ENCODE data around the gene KRT33B. TPM values are rescaled to one million over a fixed set of nuclear protein-coding genes. Genes with fewer than 3 reads are reported as not detected.

KRT33B gene
- total and polyA plus RNA-seq, 2 of the 4 experiments (the other 2 are of a cell fraction): 0.18 to 0.22 TPM

GRCh38 chr17:41333836-41334235 lies 35.8 kb downstream of the KRT33B start:
- CTCF ChIA-PET: no interaction called here
- intact Hi-C loops (cut with micrococcal nuclease): no loop called here

More at GRCh38 chr17:41333836-41334235, 35.8 kb downstream of the KRT33B start:
- Histone ChIP-seq H4K91ac (ENCODE audit: insufficient read depth, low read depth, low read length) (no peak overlapping the region; the same call in 1 of the 2 replicates), H3K4me3 (ENCODE audit: insufficient read depth, low read depth, low read length) (no peak overlapping the region), H3K79me1 (ENCODE audit: low read depth in 1 of 2, low read length in 2 of 2) (no peaks in the 10 kb centered on the region), H3K56ac (ENCODE audit: extremely low read depth, insufficient read depth, low read length) (no peak overlapping the region), H4K20me1 (ENCODE audit: insufficient read depth, low read length) (no peaks in the 10 kb centered on the region), H4K8ac (ENCODE audit: low read depth in 2 of 2, low read length in 2 of 2) (no peak overlapping the region), H3K9ac (ENCODE audit: low read depth, low read length) (no peak overlapping the region), H2BK5ac (ENCODE audit: low read depth, low read length, poor library complexity, severe bottlenecking) (no peak overlapping the region), H2AK5ac (ENCODE audit: low read depth, low read length) (no peak overlapping the region), H3K36me3 (ENCODE audit: control insufficient read depth, insufficient read depth, low read length) (no peaks in the 10 kb centered on the region), H3K4me2 (ENCODE audit: low read depth, low read length) (no peak overlapping the region), H3K23ac (ENCODE audit: low read depth, low read length) (no peak overlapping the region), H3K4me1 (ENCODE audit: control insufficient read depth, insufficient read depth, low read length) (peaks cover 1% of the 10 kb centered on the region), H2BK20ac (ENCODE audit: low read depth, low read length) (no peak overlapping the region), H3K27me3 (ENCODE audit: control insufficient read depth, insufficient read depth, low read length) (peaks cover 3% of the 10 kb centered on the region), H3K27ac (ENCODE audit: insufficient read depth, low read length) (no peak overlapping the region), H2BK15ac (ENCODE audit: low read depth, low read length) (no peak overlapping the region; the same call in 2 of the 3 replicates), H3K9me3 (ENCODE audit: control insufficient read depth, insufficient read depth, low read length) (no peaks in the 10 kb centered on the region), H3K14ac (replicated peaks; ENCODE audit: low read depth, low read length) (no peak overlapping the region), H4K5ac (ENCODE audit: low read depth, low read length) (no peak overlapping the region), H3K18ac (ENCODE audit: low read depth, low read length) (no peak overlapping the region), H3K4ac (ENCODE audit: low read depth, low read length) (no peak overlapping the region), H2AFZ (replicated peaks; ENCODE audit: low read length, poor library complexity) (no peak overlapping the region), H2BK120ac (ENCODE audit: low read depth, low read length) (no peak overlapping the region), H2AK9ac (replicated peaks; ENCODE audit: low read depth, low read length, poor library complexity) (no peak overlapping the region), H3K9me1 (ENCODE audit: insufficient read depth, low read length) (peaks cover 3% of the 10 kb centered on the region; the same call in 1 of the 2 replicates)
- dilution Hi-C loops (cut with HindIII; ENCODE audit: low sequenced_read_pairs, unreplicated experiment): no loop called here
- TF ChIP-seq NFE2L2 (IDR thresholded peaks at IDR 0.05; ENCODE audit: low read depth, low read length) (no peak), BHLHE40 (IDR thresholded peaks at IDR 0.05; ENCODE audit: low read depth, low read length) (no peak), RFX5 (IDR thresholded peaks at IDR 0.05; ENCODE audit: low read depth, low read length) (no peak), RCOR1 (IDR thresholded peaks at IDR 0.05; ENCODE audit: insufficient replicate concordance, low read length) (no peak), RAD21 (IDR thresholded peaks at IDR 0.05; ENCODE audit: low read length) (no peak), MAFK (IDR thresholded peaks at IDR 0.05; ENCODE audit: low read depth, low read length) (no peak), CHD1 (IDR thresholded peaks at IDR 0.05; ENCODE audit: low read depth, low read length) (no peak), POLR2A (IDR thresholded peaks at IDR 0.05; ENCODE audit: low read depth, low read length) (no peak), USF2 (IDR thresholded peaks at IDR 0.05; ENCODE audit: low read depth, low read length) (no peak), MXI1 (IDR thresholded peaks at IDR 0.05; ENCODE audit: borderline replicate concordance, low read depth, low read length) (no peak), SMC3 (IDR thresholded peaks at IDR 0.05; ENCODE audit: low read depth, low read length) (no peak), ELK1 (IDR thresholded peaks at IDR 0.05; ENCODE audit: borderline replicate concordance, low read depth, low read length) (no peak), CEBPB (IDR thresholded peaks at IDR 0.05; ENCODE audit: low read depth, low read length) (no peak), CTCF (conservative IDR thresholded peaks at IDR 0.05; ENCODE audit: low read depth, low read length) (no peak), FOS (IDR thresholded peaks at IDR 0.05; ENCODE audit: low read depth, low read length) (no peak)
- POLR2A ChIA-PET (ENCODE audit: unreplicated experiment): no interaction called here
- BruUV-seq (replicated peaks): no TSS peak
- ATAC-seq (ENCODE audit: low read depth) (no peak), DNase-seq (no peak)
- in situ Hi-C loops (cut with MboI; ENCODE audit: low sequenced_read_pairs): loop anchor here (5.0 kb wide), 1 partner anchor 328 kb away; no protein-coding TSS in a partner anchor
- 83% methylated on average over 1 of the region's 3 CpGs; no CpG with 5 or more reads in 1 of the 2 experiments for WGBS, 2 experiments (ENCODE audit: extremely low coverage in 2 of 2, insufficient read length in 1 of 2)

All from IMR-90 (cell line).